GM21528 (cell line): ENCODE results near the gene NCKAP5.

Experiments used
- ATAC-seq: cut with Tn5 transposase; IDR thresholded peaks from one replicate; pipeline ENCODE4 v1.9.1; 2021; ENCODE audit warnings: mild to moderate bottlenecking, moderate library complexity; ENCODE audit not compliant: unreplicated experiment, low FRiP score

Gene NCKAP5

GRCh38 chr2:132979339-132980093, 588.7 kb downstream of the NCKAP5 start:
- ATAC-seq: no peak

GRCh38 chr2:132978840-132979239, 589.4 kb downstream of the NCKAP5 start:
- ATAC-seq: no peak

- ATAC-seq: no peak
Measured at GRCh38 chr2:132977812-132978529, 590.3 kb downstream of the NCKAP5 start.

GRCh38 chr2:132975193-132976105, 592.8 kb downstream of the NCKAP5 start:
- no peak for ATAC-seq

DNA sequence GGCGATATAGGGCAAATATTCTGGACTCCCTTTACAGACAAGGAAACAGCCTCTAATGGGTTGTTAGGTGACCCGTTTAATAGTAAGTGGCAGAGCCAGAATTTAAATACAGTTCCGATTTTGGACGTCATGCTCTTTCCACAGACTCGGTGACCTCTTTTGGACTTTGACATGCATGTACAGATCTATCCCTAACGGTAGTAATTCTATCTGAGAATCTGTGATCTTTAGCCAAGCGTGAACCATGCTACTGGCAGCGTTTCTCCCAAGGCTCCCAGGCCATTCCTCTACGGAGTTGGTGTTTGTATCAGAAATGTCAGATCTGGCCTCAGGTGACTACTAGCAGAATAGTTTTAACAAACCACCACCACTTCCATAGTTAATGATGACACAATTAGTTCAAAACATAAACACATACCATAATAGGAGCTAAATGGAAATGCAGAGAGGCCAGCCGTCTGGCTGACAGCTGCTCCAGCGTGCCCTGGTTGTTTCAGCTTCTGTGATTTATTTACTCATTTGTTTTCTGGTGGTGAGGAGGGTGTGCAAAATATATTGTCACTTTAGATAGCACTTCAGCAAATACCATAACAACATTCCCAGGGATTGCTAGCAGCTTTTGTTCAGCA, 593.7 kb downstream of the NCKAP5 start:
- no peak for ATAC-seq

DNA sequence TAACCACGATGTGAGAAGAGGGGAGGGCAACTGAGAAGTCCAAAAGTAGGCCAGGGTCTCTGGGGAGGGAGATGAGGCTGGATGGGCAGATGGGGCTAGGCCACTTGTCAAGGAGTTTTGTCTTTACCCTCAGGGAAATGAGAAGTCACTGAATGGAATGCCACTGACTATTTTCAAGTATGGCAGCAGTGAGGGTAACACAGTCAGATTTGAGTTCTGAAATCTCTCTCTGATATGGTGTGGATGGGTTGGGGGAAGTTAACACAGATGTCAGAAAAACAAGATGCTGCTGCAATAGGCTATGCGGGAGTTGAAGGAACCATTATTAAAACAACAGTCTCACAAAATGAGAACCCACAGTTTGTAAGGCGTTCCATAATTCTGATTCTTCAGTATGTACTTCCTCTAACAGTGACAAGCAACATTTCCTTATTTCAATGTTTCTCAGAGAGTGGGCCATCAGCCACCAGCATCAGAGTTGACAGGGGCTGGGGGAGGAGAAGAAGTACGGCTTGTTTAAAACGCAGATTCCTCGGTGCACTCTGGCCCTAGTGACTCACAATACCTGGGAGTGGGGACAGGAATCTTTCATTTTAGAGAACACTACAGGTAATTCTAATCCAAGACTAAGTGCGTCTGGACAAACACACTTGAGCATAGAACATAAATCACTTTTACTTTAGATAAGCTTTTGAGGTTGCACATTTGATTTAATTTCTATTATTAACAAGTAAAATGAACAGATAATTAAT, 596.8 kb downstream of the NCKAP5 start:
- no peak for ATAC-seq

- no peak for ATAC-seq
Measured at GRCh38 chr2:132969371-132969985, 598.8 kb downstream of the NCKAP5 start.

GRCh38 chr2:132965460-132965859, 602.8 kb downstream of the NCKAP5 start:
- no peak for ATAC-seq

- ATAC-seq: no peak
Measured at GRCh38 chr2:132963161-132963560, 605.1 kb downstream of the NCKAP5 start.

- no peak for ATAC-seq
Measured at GRCh38 chr2:132958887-132959286, 609.4 kb downstream of the NCKAP5 start.

DNA sequence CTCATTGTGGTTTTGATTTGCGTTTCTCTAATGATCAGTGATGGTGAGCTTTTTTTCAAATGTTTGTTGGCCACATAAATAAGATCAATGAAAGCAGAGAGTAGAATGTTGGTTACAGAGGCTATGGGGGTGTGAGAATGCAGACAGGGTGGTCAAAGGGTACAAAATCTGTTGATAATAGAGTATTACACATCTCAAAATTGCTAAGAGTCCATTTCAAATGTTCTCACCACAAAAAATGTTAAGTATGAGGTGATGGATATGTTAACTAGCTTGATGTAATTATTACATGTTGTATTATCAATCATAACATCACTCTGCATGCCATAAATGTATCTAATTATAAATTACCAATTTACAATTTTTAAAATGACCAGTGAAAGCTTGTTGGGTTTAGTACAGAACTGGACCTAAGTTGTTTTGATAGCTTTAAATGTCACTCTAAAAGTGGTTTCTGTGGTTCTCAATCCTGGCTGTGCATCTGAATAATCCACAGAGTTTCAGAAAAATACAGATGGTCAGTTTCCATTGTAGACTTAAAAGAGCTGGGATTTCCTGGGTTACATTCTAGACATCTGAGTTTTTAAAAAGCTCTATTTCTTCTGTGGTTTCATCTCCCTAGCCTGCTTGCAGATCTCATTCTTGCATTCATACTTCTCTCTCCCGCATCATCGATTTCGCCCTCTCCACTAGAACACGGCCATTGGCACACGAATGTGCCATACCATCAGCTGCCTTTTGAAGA, 612.2 kb downstream of the NCKAP5 start:
- no peak for ATAC-seq

- peak; percentile 85 for ATAC-seq
Measured at GRCh38 chr2:132953771-132954170, 614.5 kb downstream of the NCKAP5 start.

DNA sequence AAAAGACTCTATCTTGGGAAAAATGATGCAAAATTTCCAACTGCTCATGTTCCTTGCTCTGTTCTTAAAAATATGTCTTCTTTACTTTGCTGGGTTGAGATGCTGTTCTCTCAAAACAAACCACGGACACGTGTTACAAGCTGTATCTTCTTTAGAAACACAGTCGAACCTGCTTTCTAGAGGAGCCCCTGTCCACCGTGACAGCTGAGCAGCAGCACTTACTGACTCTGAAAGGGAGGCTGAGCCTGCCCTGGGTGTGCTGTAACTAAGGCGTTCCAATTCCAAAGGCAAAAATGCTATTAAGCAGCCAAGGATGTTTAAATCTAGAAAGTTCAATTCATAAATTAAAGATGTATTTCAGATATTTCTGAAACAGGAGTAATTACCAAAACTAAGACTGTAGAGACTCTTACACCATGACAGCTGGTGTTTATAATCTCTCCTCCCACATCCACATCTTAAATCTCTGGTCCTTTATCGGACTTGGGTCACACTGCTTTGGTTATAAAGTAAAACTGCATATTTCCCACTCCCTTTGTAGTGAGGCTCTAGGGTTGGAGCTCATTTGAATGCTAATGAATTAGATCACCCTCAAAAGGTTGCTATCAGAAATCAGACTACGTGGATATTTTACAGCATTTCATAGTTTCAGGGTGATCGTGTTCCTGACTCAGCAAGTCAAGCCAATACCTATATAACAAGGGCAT, 617.1 kb downstream of the NCKAP5 start:
- no peak for ATAC-seq

- no peak for ATAC-seq
Measured at GRCh38 chr2:132949108-132949507, 619.2 kb downstream of the NCKAP5 start.

GRCh38 chr2:132948211-132948610, 620.1 kb downstream of the NCKAP5 start:
- ATAC-seq: no peak

DNA sequence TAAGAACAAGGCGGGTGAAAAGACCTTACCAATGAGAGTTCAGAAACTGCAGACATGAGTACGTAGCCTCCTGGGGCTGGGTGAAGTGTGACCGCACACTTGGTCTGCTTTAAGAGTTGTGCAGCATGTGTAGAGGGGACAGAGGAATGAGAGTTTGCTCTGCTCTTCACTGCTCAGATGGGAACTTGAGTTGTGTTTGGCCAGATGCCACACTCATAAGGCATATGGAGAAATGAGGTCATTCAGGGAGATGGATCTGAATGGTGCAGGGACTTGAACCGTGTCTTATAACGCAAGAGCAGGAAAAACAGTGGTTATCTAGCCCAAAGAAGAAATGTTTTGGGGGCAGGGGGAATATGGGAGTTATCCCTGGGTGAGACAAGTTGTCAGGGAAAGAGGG, 624.4 kb downstream of the NCKAP5 start:
- no peak for ATAC-seq

DNA sequence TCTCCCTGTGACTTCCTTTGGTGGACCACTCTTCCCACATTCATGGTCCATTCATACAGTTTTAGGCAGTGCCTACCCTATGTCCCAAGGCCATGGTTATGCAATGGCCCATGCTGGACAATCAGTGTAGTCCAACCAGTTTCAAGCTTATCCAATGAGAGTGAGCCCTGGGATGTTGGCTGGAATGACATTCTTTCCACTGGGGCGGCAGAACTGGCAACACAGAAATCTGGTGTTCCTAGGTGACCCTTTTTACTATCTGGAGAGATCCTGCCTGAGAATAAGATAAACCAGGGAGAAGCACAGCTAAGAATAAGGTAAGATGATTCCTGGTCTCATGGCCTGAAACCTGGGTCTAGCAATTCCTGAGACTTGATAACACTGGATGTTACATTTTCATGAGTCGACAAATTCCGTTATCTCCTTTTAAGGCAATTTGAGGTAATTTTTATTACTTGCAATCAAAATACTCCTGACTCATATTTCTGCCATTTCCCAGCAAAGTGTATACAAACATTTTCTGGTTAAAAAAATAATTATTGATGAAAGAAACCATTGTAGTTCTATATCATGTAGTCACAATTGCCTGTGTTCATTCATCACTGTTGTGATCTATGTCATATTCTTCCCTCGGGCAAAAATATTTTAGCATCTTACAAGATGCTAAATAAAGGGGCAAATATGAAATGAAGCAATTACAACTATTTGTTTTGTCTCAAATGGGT, 626.8 kb downstream of the NCKAP5 start:
- ATAC-seq: no peak
